Cardiac muscle cell (in vitro differentiated cells and primary cell): Measurements from ENCODE around the gene NAV1. TPM values are rescaled to one million over a fixed set of nuclear protein-coding genes. Genes with fewer than 3 reads are reported as not detected.
"Not testable (repeated sequence)": the region's sequence is repeated elsewhere in the genome, so short reads cannot be mapped to it uniquely, and the experiment has no call there.

Experiments
- DNase-seq, 2 donors: peaks; one replicate each; pipeline versions ENCODE4 v3.0.0 to v3.0.0-alpha.2; 2010 to 2017; ENCODE audit warnings: low read depth in 1 of 2, low spot score in 1 of 2
- H3K27ac ChIP-seq: fragments of 200-600 bp; sonication (generic); 2 replicates; pipeline ENCODE4 v1.5.1; 2016
- H3K27me3 ChIP-seq: fragments of 200-600 bp; sonication (generic); 2 replicates; pipeline ENCODE4 v1.6.0; 2016; ENCODE audit warnings: control low read depth
- H3K36me3 ChIP-seq: fragments of 200-600 bp; sonication (generic); 2 replicates; pipeline ENCODE4 v1.5.1; 2016; ENCODE audit warnings: control low read depth
- H3K4me1 ChIP-seq: fragments of 200-600 bp; sonication (generic); 2 replicates; pipeline ENCODE4 v1.8.1; 2017; ENCODE audit warnings: low read depth, mild to moderate bottlenecking, mixed run types
- H3K4me3 ChIP-seq: fragments of 200-600 bp; sonication (generic); 2 replicates; pipeline ENCODE4 v1.5.1; 2016; ENCODE audit warnings: mild to moderate bottlenecking
- H3K9me3 ChIP-seq: fragments of 200-600 bp; sonication (generic); 2 replicates; pipeline ENCODE4 v1.5.1; 2017; ENCODE audit warnings: low read depth, mild to moderate bottlenecking, control low read depth
- CTCF ChIP-seq: IDR thresholded peaks from 2 replicates; pipeline ENCODE4 v1.5.1; 2012; ENCODE audit warnings: low read depth, mild to moderate bottlenecking, low read length
- polyA plus RNA-seq: library from polyadenylated mRNA; unstranded; fragments of >200 nt; fragmentation: Nextera tagmentation; extraction: Ambion mirVana; gene quantifications from 2 replicates; pipeline ENCODE4 v1.2.1, GENCODE V29; 2016
- total RNA-seq: library from RNA; depleted of rRNA; stranded (reverse); fragments of >200 nt; gene quantifications from 2 replicates; pipeline ENCODE4 v1.2.3, GENCODE V29; 2016

The NAV1 gene
- total and polyA plus RNA-seq, 2 experiments from 2014 or later, result 99.0 to 151 TPM

GRCh38 chr1:201573923-201574322 is 35.0 kb downstream of the NAV1 start:
- Histone ChIP-seq H3K4me3 (no peak overlapping the region), H3K4me1 (peaks cover 7% of the 10 kb centered on the region), H3K36me3 (no peaks in the 10 kb centered on the region), H3K27ac (no peak overlapping the region), H3K27me3 (no peaks in the 10 kb centered on the region), H3K9me3 (no peaks in the 10 kb centered on the region)
- TF ChIP-seq CTCF, result no peak
- DNase-seq, result no peak

- Histone ChIP-seq H3K27ac (no peak overlapping the region), H3K36me3 (no peaks in the 10 kb centered on the region), H3K4me3 (no peak overlapping the region), H3K9me3 (no peaks in the 10 kb centered on the region), H3K4me1 (peaks cover 7% of the 10 kb centered on the region), H3K27me3 (no peaks in the 10 kb centered on the region)
- DNase-seq, result no peak
- TF ChIP-seq CTCF, result no peak
These were observed 37.0 kb downstream of the NAV1 start for GRCh38 chr1:201575912-201576311.

GRCh38 chr1:201576914-201577313 is 38.0 kb downstream of the NAV1 start:
- TF ChIP-seq CTCF, result no peak
- Histone ChIP-seq H3K4me3 (no peak overlapping the region), H3K9me3 (no peaks in the 10 kb centered on the region), H3K36me3 (no peaks in the 10 kb centered on the region), H3K27me3 (no peaks in the 10 kb centered on the region), H3K27ac (no peak overlapping the region), H3K4me1 (peaks cover 7% of the 10 kb centered on the region)
- DNase-seq, result no peak

- H3K36me3 ChIP-seq, result no peaks in the 10 kb centered on the region
- H3K9me3 ChIP-seq, result no peaks in the 10 kb centered on the region
- no peak overlapping the region for H3K27ac ChIP-seq
- peak; percentile 4 for TF ChIP-seq CTCF
- no peak overlapping the region for H3K4me3 ChIP-seq
- H3K27me3 ChIP-seq, result no peaks in the 10 kb centered on the region
- H3K4me1 ChIP-seq, result peaks cover 16% of the 10 kb centered on the region
- DNase-seq, result peak in 1 of 2 donors; percentile 81
These were observed 39.3 kb downstream of the NAV1 start for GRCh38 chr1:201578008-201578888.

GRCh38 chr1:201581371-201581770 is 42.4 kb downstream of the NAV1 start:
- not testable (repeated sequence) for H3K9me3 ChIP-seq, DNase-seq, H3K27ac ChIP-seq, H3K27me3 ChIP-seq, H3K36me3 ChIP-seq, H3K4me3 ChIP-seq
- peaks cover 13% of the 10 kb centered on the region for H3K4me1 ChIP-seq

GRCh38 chr1:201582705-201583442 is 43.9 kb downstream of the NAV1 start:
- H3K27ac ChIP-seq, result no peak overlapping the region
- DNase-seq, result peak; percentile 73 to 77
- H3K4me3 ChIP-seq, result no peak overlapping the region
- no peak for TF ChIP-seq CTCF
- no peaks in the 10 kb centered on the region for H3K9me3 ChIP-seq
- H3K27me3 ChIP-seq, result no peaks in the 10 kb centered on the region
- no peaks in the 10 kb centered on the region for H3K36me3 ChIP-seq
- H3K4me1 ChIP-seq, result peaks cover 13% of the 10 kb centered on the region
